Heart left ventricle (tissue), 16 donors: Measurements from ENCODE around the gene COLEC12. TPM values are rescaled to one million over a fixed set of nuclear protein-coding genes. Genes with fewer than 3 reads are reported as not detected.

Experiments
- ATAC-seq, 4 donors: fragments of 200-7000 bp; cut with Tn5 transposase; one replicate each; pipeline ENCODE4 v1.9.1; 2020 to 2022; ENCODE audit warnings: moderate library complexity in 4 of 4, mild to moderate bottlenecking in 3 of 4, moderate number of reproducible peaks in 1 of 4
- DNase-seq, 5 donors: peaks; one replicate each; pipeline ENCODE4 v3.0.0-alpha.2; 2020
- H3K27ac ChIP-seq, 12 donors: fragments of 200-600 bp; sonication (generic) in 4 of 12; one replicate each; pipeline versions ENCODE4 v1.5.0 to v1.8.0; 2016 to 2022; ENCODE audit warnings: mild to moderate bottlenecking in 2 of 12
- H3K27me3 ChIP-seq, 9 donors: fragments of 200-600 bp; sonication (generic) in 2 of 9; one replicate each; pipeline versions ENCODE4 v1.5.1 to v1.8.0; 2016 to 2022; ENCODE audit warnings: mild to moderate bottlenecking in 3 of 9
- H3K36me3 ChIP-seq, 9 donors: fragments of 200-600 bp; sonication (generic) in 2 of 9; one replicate each; pipeline versions ENCODE4 v1.5.0 to v1.8.0; 2018 to 2022; ENCODE audit warnings: mild to moderate bottlenecking in 2 of 9
- H3K4me1 ChIP-seq, 12 donors: fragments of 200-600 bp; sonication (generic) in 4 of 12; one replicate each; pipeline versions ENCODE4 v1.5.0 to v1.8.0; 2016 to 2022; ENCODE audit warnings: mild to moderate bottlenecking in 3 of 12
- H3K4me3 ChIP-seq, 12 donors: fragments of 200-600 bp; sonication (generic) in 4 of 12; one replicate each; pipeline versions ENCODE4 v1.5.0 to v1.8.0; 2017 to 2022; ENCODE audit warnings: mild to moderate bottlenecking in 9 of 12, moderate library complexity in 4 of 12
- H3K9me3 ChIP-seq, 12 donors: fragments of 200-600 bp; sonication (generic) in 4 of 12; one replicate each; pipeline versions ENCODE4 v1.5.0 to v1.8.0; 2016 to 2022; ENCODE audit warnings: mild to moderate bottlenecking in 1 of 12
- POLR2A ChIP-seq, 2 donors: fragments of 450-650 bp; IDR thresholded peaks; one replicate each; pipeline ENCODE4 v1.6.1; 2017; ENCODE audit warnings: antibody characterized with exemption in 2 of 2, mild to moderate bottlenecking in 2 of 2, moderate library complexity in 2 of 2
- WGBS, 4 donors: extraction: QIAGEN DNeasy Blood & Tissue Kit in 2 of 4; methylation state at CpG; one replicate each; pipeline versions ENCODE4 v1.1.5 to v1.1.7; 2013 to 2018; 5-methylcytosine and 5-hydroxymethylcytosine counted together
- intact Hi-C, 10 donors: fragments of 100-400 bp; cut with DNase I; formaldehyde crosslinking; loops; one replicate each; pipeline versions ENCODE4 v1.11.1 to v1.14.2; 2022
- polyA plus RNA-seq, 2 donors: library from polyadenylated mRNA; stranded (reverse); fragments of 200-250 nt; gene quantifications; one replicate each; pipeline ENCODE4 v1.2.3, GENCODE V29; 2013
- total RNA-seq, 9 donors: library from RNA; depleted of rRNA in 2 of 9; stranded (reverse); fragments of >200 nt in 2 of 9; fragmentation: NEBNext Ultra II Directional in 3 of 9; extraction: Animal tissue kit (Norgen Biotek cat#: 25700) in 3 of 9; gene quantifications; one replicate each; pipeline versions ENCODE4 v1.1.0 to v1.2.4, GENCODE V29; 2016 to 2023
- TF ChIP-seq, protein P1 (sequence below), 12 donors: fragments of 200-600 bp; sonication (generic) in 4 of 12; IDR thresholded peaks; one replicate each; pipeline versions ENCODE4 v1.5.0 to v1.8.0; 2018 to 2022; ENCODE audit warnings: antibody characterized with exemption in 12 of 12, mild to moderate bottlenecking in 5 of 12
- donor health status: ischemic (EF 13 %, LVEDD 7.1; RV severe dilation, severe dysfunction).
- donor health status: healthy with polysubstance abuse.
- donor health status: DM: no; HTN: yes; CAD: no.
- donor health status: DM: no; HTN: no; CAD: no.
- donor health status: ischemic (EF 25% LVEDD 6.9; RV normal size, moderate dysfunction).
- donor health status: ischemic (EF 25% LVEDD 5.7; RV mildly dilated, moderate dysfunction).
- donor health status: healthy.
- donor health status: DM: yes; HTN: yes; CAD: no.
- donor health status: ischemic (EF 35%, LVEDD 5.7; RV mildly dilated, moderate dysfunction).
- donor health status: nonischemic (EF 11% LVEDD 7.7; RV severe dilation, severe dysfunction).
- donor health status: DM: yes; HTN: yes; CAD: no.
- donor health status: PGD.
- donor health status: ischemic (EF 29% LVEDD 5.4; RV normal size, mild dysfunction).
- donor health status: nonischemic (EF 23%, LVEDD 6.1; RV moderate dilation, normal function).

The COLEC12 gene
- total and polyA plus RNA-seq, 11 donors = 2.2 to 35.9 (median 7.9) TPM

DNA sequence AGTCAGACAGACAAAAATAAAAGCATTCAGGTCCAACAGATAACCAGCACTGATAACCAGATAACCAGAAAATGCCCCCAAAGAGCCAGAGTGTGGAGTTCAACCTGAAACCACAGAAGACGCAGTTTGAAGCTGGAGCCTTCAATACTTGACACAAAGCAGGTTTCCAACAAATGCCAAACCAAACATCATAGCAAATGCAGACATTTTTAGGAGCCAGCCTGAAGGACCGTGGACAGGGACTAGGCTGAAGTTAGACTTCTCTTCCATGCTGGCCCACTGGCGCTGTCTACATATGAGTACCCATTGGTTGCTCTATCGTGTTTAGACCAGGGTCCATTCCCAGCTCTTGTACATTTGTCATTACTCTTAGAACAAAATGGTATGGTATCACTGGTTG, 9.9 kb downstream of the COLEC12 start:
- no peaks in the 10 kb centered on the region for H3K36me3 ChIP-seq
- H3K27ac ChIP-seq = no peak overlapping the region
- H3K27me3 ChIP-seq = peaks cover 0 to 4% (median 0%) of the 10 kb centered on the region in 9 donors
- WGBS, 4 donors = 74 to 80% (median 80%) methylated on average over 4 of the region's 4 CpGs
- intact Hi-C loops = loop anchor here in 3 of 10 donors (10.0 kb wide), 2 partner anchors 124 to 156 kb away; no protein-coding TSS in a partner anchor
- H3K9me3 ChIP-seq = peaks cover 0 to 10% (median 0%) of the 10 kb centered on the region in 12 donors
- ATAC-seq (no peak), DNase-seq (no peak)
- peaks cover 0 to 16% (median 0%) of the 10 kb centered on the region in 12 donors for H3K4me1 ChIP-seq
- no peak overlapping the region for H3K4me3 ChIP-seq
- TF ChIP-seq, protein P1, sequence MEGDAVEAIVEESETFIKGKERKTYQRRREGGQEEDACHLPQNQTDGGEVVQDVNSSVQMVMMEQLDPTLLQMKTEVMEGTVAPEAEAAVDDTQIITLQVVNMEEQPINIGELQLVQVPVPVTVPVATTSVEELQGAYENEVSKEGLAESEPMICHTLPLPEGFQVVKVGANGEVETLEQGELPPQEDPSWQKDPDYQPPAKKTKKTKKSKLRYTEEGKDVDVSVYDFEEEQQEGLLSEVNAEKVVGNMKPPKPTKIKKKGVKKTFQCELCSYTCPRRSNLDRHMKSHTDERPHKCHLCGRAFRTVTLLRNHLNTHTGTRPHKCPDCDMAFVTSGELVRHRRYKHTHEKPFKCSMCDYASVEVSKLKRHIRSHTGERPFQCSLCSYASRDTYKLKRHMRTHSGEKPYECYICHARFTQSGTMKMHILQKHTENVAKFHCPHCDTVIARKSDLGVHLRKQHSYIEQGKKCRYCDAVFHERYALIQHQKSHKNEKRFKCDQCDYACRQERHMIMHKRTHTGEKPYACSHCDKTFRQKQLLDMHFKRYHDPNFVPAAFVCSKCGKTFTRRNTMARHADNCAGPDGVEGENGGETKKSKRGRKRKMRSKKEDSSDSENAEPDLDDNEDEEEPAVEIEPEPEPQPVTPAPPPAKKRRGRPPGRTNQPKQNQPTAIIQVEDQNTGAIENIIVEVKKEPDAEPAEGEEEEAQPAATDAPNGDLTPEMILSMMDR (IDR thresholded peaks at IDR 0.05) = no peak
- TF ChIP-seq POLR2A (IDR thresholded peaks at IDR 0.05) = no peak

DNA sequence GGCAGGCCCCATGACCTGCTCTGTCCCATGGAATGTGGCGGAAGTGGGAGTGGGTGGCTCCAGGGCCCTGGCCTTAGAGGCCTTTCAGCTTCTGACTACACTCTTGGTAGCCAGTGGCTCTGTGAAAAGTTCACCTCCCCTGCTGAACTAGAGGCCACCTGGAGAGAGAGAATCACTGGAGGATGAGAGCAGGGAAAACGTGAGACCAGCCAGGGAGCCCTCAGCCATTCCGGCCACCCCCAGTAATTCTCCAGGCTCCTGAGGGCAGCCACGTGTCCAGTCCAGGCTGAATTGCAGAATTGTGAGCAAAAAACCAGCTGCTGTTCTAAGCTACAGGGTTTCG, 10.5 kb downstream of the COLEC12 start:
- H3K27ac ChIP-seq = no peak overlapping the region
- peaks cover 0 to 10% (median 0%) of the 10 kb centered on the region in 12 donors for H3K9me3 ChIP-seq
- DNase-seq = no peak
- H3K27me3 ChIP-seq = peaks cover 0 to 2% (median 0%) of the 10 kb centered on the region in 9 donors
- no peak for ATAC-seq
- TF ChIP-seq, protein P1 (IDR thresholded peaks at IDR 0.05) = no peak
- TF ChIP-seq POLR2A (IDR thresholded peaks at IDR 0.05) = no peak
- H3K4me3 ChIP-seq = no peak overlapping the region
- intact Hi-C loops = loop anchor here in 3 of 10 donors (10.0 kb wide), 2 partner anchors 125 to 155 kb away; no protein-coding TSS in a partner anchor
- H3K4me1 ChIP-seq = peaks cover 0 to 16% (median 0%) of the 10 kb centered on the region in 12 donors
- WGBS, 4 donors = 58 to 60% (median 58%) methylated on average over 4 to 5 of the region's 5 CpGs
- H3K36me3 ChIP-seq = no peaks in the 10 kb centered on the region

DNA sequence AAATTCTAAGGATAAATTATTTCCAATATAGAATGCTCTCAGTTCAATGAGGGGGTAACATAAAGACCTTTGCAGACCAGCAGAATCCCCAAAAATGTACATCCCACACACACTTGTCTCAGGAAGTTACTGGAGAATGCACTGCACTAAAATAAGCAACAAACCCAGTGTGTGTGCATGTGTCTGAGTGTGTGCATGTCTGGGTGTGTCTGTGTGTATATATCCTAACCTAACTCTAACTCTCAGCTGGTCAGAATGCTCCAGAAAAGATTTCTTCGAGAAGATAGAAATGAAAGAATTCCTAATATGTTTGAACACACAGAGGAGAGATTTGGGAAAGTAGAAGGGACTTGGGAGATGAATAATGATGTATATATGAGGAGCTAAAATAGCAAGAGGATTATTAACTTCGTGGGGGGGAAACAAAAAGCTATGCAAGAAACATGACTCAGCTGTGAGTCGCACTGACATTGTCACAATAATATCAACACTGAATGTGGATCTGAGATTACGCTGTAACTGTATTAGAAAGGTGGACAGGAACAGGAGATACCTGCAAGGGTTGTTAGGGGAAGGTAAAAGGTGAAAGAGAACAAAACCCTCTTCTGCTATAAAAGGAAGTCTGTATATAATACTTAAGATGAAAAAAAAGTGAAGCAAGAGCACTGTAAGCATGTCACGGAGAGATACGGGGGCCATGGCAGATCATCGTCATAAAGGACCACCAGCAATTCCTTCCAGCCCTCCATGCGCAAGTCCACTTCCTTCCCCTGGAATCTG, 11.1 kb downstream of the COLEC12 start:
- H3K9me3 ChIP-seq = peaks cover 0 to 10% (median 0%) of the 10 kb centered on the region in 12 donors
- ATAC-seq (no peak), DNase-seq (no peak)
- TF ChIP-seq, protein P1 (IDR thresholded peaks at IDR 0.05) = no peak
- no peak for TF ChIP-seq POLR2A (IDR thresholded peaks at IDR 0.05)
- H3K4me1 ChIP-seq = peaks cover 0 to 16% (median 0%) of the 10 kb centered on the region in 12 donors
- intact Hi-C loops = loop anchor here in 3 of 10 donors (10.0 kb wide), 2 partner anchors 125 to 155 kb away; no protein-coding TSS in a partner anchor
- no peaks in the 10 kb centered on the region for H3K27me3 ChIP-seq
- 76 to 81% (median 79%) methylated on average over 8 of the region's 8 CpGs for WGBS, 4 donors
- no peaks in the 10 kb centered on the region for H3K36me3 ChIP-seq
- H3K4me3 ChIP-seq = no peak overlapping the region
- H3K27ac ChIP-seq = no peak overlapping the region

DNA sequence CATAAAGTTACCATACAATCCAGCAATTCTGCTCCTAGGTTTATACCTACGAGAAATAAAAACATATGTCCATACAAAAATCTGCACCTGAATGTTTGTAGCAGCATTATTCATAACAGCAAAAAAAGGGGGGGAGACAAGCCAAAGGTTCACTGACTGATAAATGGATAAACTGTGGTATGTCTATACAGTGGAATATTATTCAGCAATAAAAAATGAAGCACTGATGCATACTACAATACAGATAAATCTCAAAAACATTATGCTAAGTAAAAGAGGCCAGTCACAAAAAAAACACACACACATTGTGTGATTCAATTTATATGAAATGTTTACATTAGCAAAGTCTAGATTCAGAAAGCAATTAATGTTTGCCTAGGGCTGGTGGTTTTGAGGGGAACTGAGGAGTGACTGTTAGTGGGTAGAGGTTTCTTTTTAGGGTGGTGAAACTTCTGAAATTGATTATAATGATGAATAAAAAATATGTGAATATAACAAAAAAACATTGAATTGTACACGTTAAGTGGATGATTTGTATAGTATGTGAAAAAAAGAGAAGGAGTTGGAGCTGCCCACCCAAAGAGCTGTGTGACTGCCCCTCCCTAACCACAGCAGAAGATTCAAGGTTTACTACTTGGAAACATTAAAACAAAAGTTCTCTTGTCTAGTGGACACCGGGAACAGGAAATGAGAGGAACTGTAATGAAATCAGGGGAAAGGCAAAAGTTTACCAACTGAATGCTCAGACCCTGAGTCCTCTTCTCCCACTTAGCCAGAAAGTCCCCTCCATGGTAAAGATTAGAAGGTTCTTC, 13.4 kb downstream of the COLEC12 start:
- 62 to 77% (median 69%) methylated on average over 3 of the region's 3 CpGs for WGBS, 4 donors
- ATAC-seq = no peak

More for the DNA sequence above, 13.4 kb downstream of the COLEC12 start:
- H3K27ac ChIP-seq = no peak overlapping the region
- DNase-seq = no peak
- H3K36me3 ChIP-seq = no peaks in the 10 kb centered on the region
- peaks cover 0 to 16% (median 0%) of the 10 kb centered on the region in 12 donors for H3K4me1 ChIP-seq
- H3K9me3 ChIP-seq = peaks cover 0 to 10% (median 0%) of the 10 kb centered on the region in 12 donors
- intact Hi-C loops = no loop called here
- H3K27me3 ChIP-seq = no peaks in the 10 kb centered on the region
- no peak overlapping the region for H3K4me3 ChIP-seq
- TF ChIP-seq, protein P1 (IDR thresholded peaks at IDR 0.05) = no peak
- TF ChIP-seq POLR2A (IDR thresholded peaks at IDR 0.05) = no peak
